K562 (cell line): ENCODE measurements around the gene KCNJ14. TPM values are rescaled to one million over a fixed set of nuclear protein-coding genes. Genes with fewer than 3 reads are reported as not detected.

ENCODE experiments used
- ATAC-seq: fragments of 200-7000 bp; cut with Tn5 transposase; 3 replicates; pipeline ENCODE4 v1.9.1; 2020; ENCODE audit warnings: moderate library complexity
- BruUV-seq: library from RNA; stranded (reverse); fragments of 400-500 nt; replicated peaks from 2 replicates; lab custom pipeline; 2021; lab: Mats Ljungman, UMichigan
- CTCF ChIA-PET: fragments of 300-600 bp; formaldehyde crosslinking; extraction: SDS; loops from one replicate; lab custom pipeline; 2021; ENCODE audit warnings: low intra/inter-chr PET ratio; lab: Yijun Ruan, JAX
- POLR2A ChIA-PET: fragments of 300-600, 350-650 bp; sonication (Branson Sonifier 250); formaldehyde crosslinking; extraction: SDS; loops from one replicate; lab custom pipeline; 2021; ENCODE audit warnings: antibody characterized with exemption, inconsistent platforms; lab: Yijun Ruan, JAX
- DNase-seq, 4 experiments: peaks; one replicate each; pipeline versions ENCODE4 v3.0.0 to v3.0.0-alpha.2; 2011 to 2018; ENCODE audit warnings: low spot score in 3 of 4, mixed read lengths in 3 of 4; ENCODE audit errors: extremely low read depth in 1 of 4
- FAIRE-seq: peaks from 2 replicates; lab custom pipeline; 2011; peaks lifted over from hg19 to GRCh38; lab: Jason Lieb, UNC
- H2AFZ ChIP-seq: 2 replicates; pipeline ENCODE4 v1.6.0; 2011; ENCODE audit warnings: low read depth, low read length, control low read depth, inconsistent platforms
- H3K27ac ChIP-seq: fragments of 200-600 bp; 3 replicates; pipeline ENCODE4 v1.8.0; 2011; ENCODE audit warnings: low read depth, mild to moderate bottlenecking, control low read depth, inconsistent platforms, low read length, moderate library complexity, mixed read lengths; ENCODE audit errors: extremely low read depth
- H3K27me3 ChIP-seq, 2 experiments: fragments of 300-600 bp in 1 of 2; 2 replicates in 1 of 2; 3 replicates in 1 of 2; pipeline versions ENCODE4 v1.6.0 to v1.8.0; 2011; ENCODE audit warnings: inconsistent platforms in 2 of 2, low read length in 2 of 2, mild to moderate bottlenecking in 1 of 2, mixed read lengths in 1 of 2, moderate library complexity in 1 of 2; ENCODE audit not compliant: control insufficient read depth in 2 of 2, insufficient read depth in 2 of 2
- H3K36me3 ChIP-seq: fragments of 300-600 bp; 3 replicates; pipeline ENCODE4 v1.8.0; 2011; ENCODE audit warnings: mild to moderate bottlenecking, low read length, inconsistent platforms; ENCODE audit not compliant: control insufficient read depth, insufficient read depth
- H3K4me1 ChIP-seq, 2 experiments: fragments of 200-600 bp in 1 of 2; replicated peaks in 1 of 2; 2 replicates in 1 of 2; 3 replicates in 1 of 2; pipeline versions ENCODE4 v1.5.1 to v1.8.0; 2011; ENCODE audit warnings: inconsistent platforms in 2 of 2, low read length in 2 of 2, mild to moderate bottlenecking in 1 of 2, mixed read lengths in 1 of 2, moderate library complexity in 1 of 2; ENCODE audit not compliant: control insufficient read depth in 2 of 2, insufficient read depth in 2 of 2
- H3K4me2 ChIP-seq: 2 replicates; pipeline ENCODE4 v1.6.1; 2011; ENCODE audit warnings: low read length, control low read depth, inconsistent platforms, mixed read lengths; ENCODE audit not compliant: insufficient read depth
- H3K4me3 ChIP-seq: fragments of 200-600 bp; sonication (generic), shearing (Covaris generic); 2 replicates; pipeline ENCODE4 v1.5.1; 2016; ENCODE audit warnings: control low read depth, inconsistent platforms
- H3K79me2 ChIP-seq: fragments of 200-600 bp; 3 replicates; pipeline ENCODE4 v1.8.0; 2011; ENCODE audit warnings: low read length, inconsistent platforms; ENCODE audit not compliant: control insufficient read depth, insufficient read depth
- H3K9ac ChIP-seq, 2 experiments: 2 replicates each; pipeline versions ENCODE4 v1.6.0 to v1.6.1; 2011; ENCODE audit warnings: low read depth in 2 of 2, low read length in 2 of 2, control low read depth in 1 of 2, inconsistent platforms in 1 of 2, mild to moderate bottlenecking in 1 of 2, mixed read lengths in 1 of 2; ENCODE audit not compliant: insufficient read depth in 1 of 2
- H3K9me1 ChIP-seq: one replicate; pipeline ENCODE4 v1.6.0; 2011; ENCODE audit warnings: inconsistent platforms, mild to moderate bottlenecking, low read length, moderate library complexity; ENCODE audit not compliant: control insufficient read depth, insufficient read depth
- H3K9me3 ChIP-seq: replicated peaks from 2 replicates; pipeline ENCODE4 v1.5.1; 2011; ENCODE audit warnings: low read depth, low read length, inconsistent platforms; ENCODE audit not compliant: control insufficient read depth, insufficient read depth
- H4K20me1 ChIP-seq: replicated peaks from 2 replicates; pipeline ENCODE4 v1.6.1; 2011; ENCODE audit warnings: low read length, inconsistent platforms, mixed read lengths; ENCODE audit not compliant: control insufficient read depth, insufficient read depth
- ARID1B ChIP-seq: fragments of 450-650 bp; IDR thresholded peaks from 2 replicates; pipeline ENCODE4 v1.6.1; 2016; ENCODE audit warnings: antibody characterized with exemption, mild to moderate bottlenecking, inconsistent platforms
- ATF1 ChIP-seq, 2 experiments: fragments of 450-650 bp in 1 of 2; IDR thresholded peaks; 2 replicates each; pipeline ENCODE4 v1.6.1; 2016; ENCODE audit warnings: missing compliant biosample characterization in 1 of 2, missing genetic modification characterization in 1 of 2
- BCOR ChIP-seq: fragments of 450-650 bp; IDR thresholded peaks from 2 replicates; pipeline ENCODE4 v1.6.1; 2016
- CCAR2 ChIP-seq: fragments of 200-400 bp; formaldehyde crosslinking; IDR thresholded peaks from 2 replicates; pipeline ENCODE4 v1.6.1; 2017; ENCODE audit warnings: mild to moderate bottlenecking, low read depth, low read length
- CCNT2 ChIP-seq: IDR thresholded peaks from 2 replicates; pipeline ENCODE4 v1.6.1; 2011; ENCODE audit warnings: borderline replicate concordance, low read depth, mild to moderate bottlenecking, moderate library complexity, mixed read lengths, low read length; ENCODE audit not compliant: insufficient read length; ENCODE audit errors: extremely low read depth
- EGR1 ChIP-seq: fragments of 450-650 bp; conservative IDR thresholded peaks from 2 replicates; pipeline ENCODE4 v1.6.1; 2017; ENCODE audit warnings: mild to moderate bottlenecking
- FOS ChIP-seq: IDR thresholded peaks from 3 replicates; pipeline ENCODE4 v1.6.1; 2011; ENCODE audit not compliant: insufficient read length; ENCODE audit errors: extremely low read depth
- GTF2E2 ChIP-seq: fragments of 200-800 bp; sonication (Bioruptor generic); IDR thresholded peaks from 2 replicates; pipeline ENCODE4 v1.6.1; 2016; ENCODE audit warnings: missing genetic modification characterization, missing compliant biosample characterization
- IRF2 ChIP-seq: sonication (generic); formaldehyde crosslinking; IDR thresholded peaks from 2 replicates; pipeline ENCODE4 v1.8.1; 2022; ENCODE audit warnings: mild to moderate bottlenecking, missing genetic modification reagents
- NFYB ChIP-seq: IDR thresholded peaks from 2 replicates; pipeline ENCODE4 v1.6.1; 2011; ENCODE audit warnings: mild to moderate bottlenecking, moderate library complexity; ENCODE audit not compliant: insufficient read length; ENCODE audit errors: extremely low read depth
- PHB ChIP-seq: fragments of 250-450 bp; sonication (Bioruptor Pico); IDR thresholded peaks from 2 replicates; pipeline ENCODE4 v1.5.0; 2021
- SAP30 ChIP-seq: fragments of 200-600 bp; sonication (generic); IDR thresholded peaks from 2 replicates; pipeline ENCODE4 v1.6.1; 2012; ENCODE audit warnings: borderline replicate concordance, low read depth, mild to moderate bottlenecking, moderate library complexity, low read length, control low read depth, inconsistent platforms; ENCODE audit not compliant: insufficient read depth, poor library complexity, severe bottlenecking
- SRSF3 ChIP-seq: fragments of 200-400 bp; formaldehyde crosslinking; IDR thresholded peaks from 2 replicates; pipeline ENCODE4 v1.6.1; 2016; ENCODE audit warnings: mild to moderate bottlenecking, low read length, moderate library complexity; ENCODE audit not compliant: insufficient read depth
- XRCC5 ChIP-seq: fragments of 200-400 bp; formaldehyde crosslinking; IDR thresholded peaks from 2 replicates; pipeline ENCODE4 v1.6.1; 2017; ENCODE audit warnings: low read depth, mild to moderate bottlenecking, low read length
- ZFP1 ChIP-seq: fragments of 450-650 bp; formaldehyde crosslinking; IDR thresholded peaks from 2 replicates; pipeline ENCODE4 v1.4.0; 2020; ENCODE audit warnings: mild to moderate bottlenecking, mixed read lengths
- ZNF444 ChIP-seq: fragments of 250-450 bp; sonication (Bioruptor Pico); IDR thresholded peaks from 2 replicates; pipeline ENCODE4 v1.4.0; 2020; ENCODE audit warnings: mild to moderate bottlenecking, moderate library complexity
- ZNF507 ChIP-seq: conservative IDR thresholded peaks from 2 replicates; pipeline ENCODE4 v1.6.1; 2017; ENCODE audit warnings: missing genetic modification characterization, missing compliant biosample characterization
- WGBS: fragments of 100-300 bp; shearing (Covaris generic); methylation state at CpG from one replicate; pipeline ENCODE4 v1.1.6; 2016; ENCODE audit warnings: low coverage, mixed read lengths; ENCODE audit not compliant: insufficient coverage; ENCODE audit errors: missing lambda C conversion rate; 5-methylcytosine and 5-hydroxymethylcytosine counted together
- in situ Hi-C: fragments of 300-500 bp; cut with MboI; formaldehyde crosslinking; loops from 4 replicates; pipeline ENCODE4 v1.15.0; 2018; ENCODE audit warnings: inconsistent platforms, mixed read lengths
- intact Hi-C: fragments of 100-400 bp; cut with micrococcal nuclease; formaldehyde crosslinking; loops from 2 replicates; pipeline ENCODE4 v1.14.2; 2022
- polyA plus RNA-seq, 8 experiments: library from polyadenylated mRNA; depleted of rRNA in 4 of 8; stranded (reverse) in 5 of 8; unstranded in 3 of 8; fragments of >200 nt; fragmentation: Nextera tagmentation in 2 of 8; fragmentation: Illumina TruSeq in 1 of 8; extraction: Ambion mirVana in 2 of 8; extraction: Trizol in 1 of 8; gene quantifications; 2 replicates each; pipeline versions ENCODE4 v1.2.1 to v1.2.3, GENCODE V29; 2011 to 2014; ENCODE audit warnings: inconsistent platforms in 1 of 8, missing spikeins in 1 of 8
- total RNA-seq, 7 experiments: library from RNA; depleted of rRNA in 6 of 7; stranded (reverse); fragments of >200 nt in 6 of 7; fragmentation: Illumina TruSeq in 2 of 7; extraction: Trizol in 2 of 7; gene quantifications; 2 replicates each; pipeline versions ENCODE4 v1.2.1 to v1.2.3, GENCODE V29; 2011 to 2021; ENCODE audit warnings: low replicate concordance in 1 of 7
- TF ChIP-seq, protein P1 (sequence below): fragments of 450-650 bp; IDR thresholded peaks from 2 replicates; pipeline ENCODE4 v1.6.1; 2016
- TF ChIP-seq, protein P2 (sequence below): fragments of 200-800 bp; sonication (Bioruptor generic); IDR thresholded peaks from 2 replicates; pipeline ENCODE4 v1.6.1; 2017; ENCODE audit warnings: missing genetic modification characterization, missing compliant biosample characterization
- TF ChIP-seq, protein P3 (sequence below): IDR thresholded peaks from 2 replicates; pipeline ENCODE4 v1.6.1; 2014; ENCODE audit warnings: antibody characterized with exemption

KCNJ14 gene
- total and polyA plus RNA-seq, 9 of the 15 experiments (the other 6 are each of a cell fraction or from before 2014, with no cell fraction given) = 0.15 to 1.6 (median 0.49) TPM

DNA sequence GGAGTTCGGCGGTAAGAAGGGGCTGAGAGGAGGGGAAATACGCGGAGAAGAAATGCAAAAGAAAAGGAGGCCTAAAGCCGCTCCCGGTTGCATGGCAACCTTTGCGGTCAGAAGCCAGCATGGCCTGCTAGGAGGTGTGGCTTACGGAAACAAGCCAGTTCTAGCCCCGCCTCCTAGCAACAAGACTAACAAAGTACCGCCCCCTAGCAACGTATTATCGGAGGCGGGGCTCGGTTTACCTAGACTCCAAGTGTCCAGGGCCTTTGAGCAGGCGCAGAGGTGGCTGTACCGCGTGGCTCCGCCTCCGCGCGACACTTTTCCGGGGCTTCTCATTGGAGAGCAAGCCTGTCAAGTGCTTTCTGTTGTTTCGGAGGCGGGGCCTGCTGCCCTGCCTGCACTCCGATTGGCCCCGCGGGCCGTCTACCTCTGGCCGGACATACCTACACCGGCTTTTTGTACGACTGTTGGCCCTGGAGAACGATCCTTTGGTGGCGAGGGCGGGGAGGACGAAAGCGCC, 13.5 kb downstream of the KCNJ14 start:
- H3K4me2 ChIP-seq = peak overlapping the region; percentile 79
- WGBS = under 1% methylated on average over 34 of the region's 36 CpGs
- intact Hi-C loops (loop anchor here (2.0 kb wide), 1 partner anchor 70 kb away; no protein-coding TSS in a partner anchor), in situ Hi-C loops (no loop called here)
- ChIA-PET POLR2A (interaction anchor here (1.0 kb wide), 1 partner anchor 21 kb away, joined by 3 read pairs; no protein-coding TSS in a partner anchor), CTCF (interaction anchor here (0.6 kb wide), 1 partner anchor 85 kb away, joined by 3 read pairs; no protein-coding TSS in a partner anchor)
- no peaks in the 10 kb centered on the region for H3K27me3 ChIP-seq
- H2AFZ ChIP-seq = peak overlapping the region; percentile 90
- H3K27ac ChIP-seq = peak overlapping the region; percentile 98
- peaks cover 3% of the 10 kb centered on the region for H3K9me1 ChIP-seq
- peaks cover 37% of the 10 kb centered on the region; the same call in 2 of the 3 replicates for H3K36me3 ChIP-seq
- H3K4me3 ChIP-seq = peak overlapping the region; percentile 91
- H3K9ac ChIP-seq = peak overlapping the region; percentile 96 to 98
- DNase-seq (peak; percentile 95 to 100 (median 97)), FAIRE-seq (peak; percentile 100), ATAC-seq (peak; percentile 97)
- peaks cover 16% of the 10 kb centered on the region for H3K79me2 ChIP-seq
- peaks cover 9% of the 10 kb centered on the region; the same call in 1 of the 2 replicates for H4K20me1 ChIP-seq
- BruUV-seq = no TSS peak
- no peaks in the 10 kb centered on the region for H3K9me3 ChIP-seq
- H3K4me1 ChIP-seq = peaks cover 7 to 24% of the 10 kb centered on the region in 2 experiments; a peak in 4 of 5 replicates
- TF ChIP-seq ATF1 (CRISPR knock-in tag; IDR thresholded peaks at IDR 0.05) (no peak), ATF1 (tag; IDR thresholded peaks at IDR 0.05) (peak; percentile 96), ZNF507 (no peak), BCOR (no peak), GTF2E2 (tag) (no peak), PHB (CRISPR knock-in tag) (no peak), ZFP1 (no peak), EGR1 (peak; percentile 72), SRSF3 (no peak), IRF2 (CRISPR knock-in tag) (no peak), CCNT2 (peak; percentile 15), SAP30 (peak; percentile 28), CCAR2 (no peak), XRCC5 (0 out of 2 replicates have a peak, but pooled peaks have one; percentile 37), ZNF444 (CRISPR knock-in tag) (no peak), FOS (peak; percentile 96), ARID1B (no peak), NFYB (peak; percentile 90)
- TF ChIP-seq, protein P1, sequence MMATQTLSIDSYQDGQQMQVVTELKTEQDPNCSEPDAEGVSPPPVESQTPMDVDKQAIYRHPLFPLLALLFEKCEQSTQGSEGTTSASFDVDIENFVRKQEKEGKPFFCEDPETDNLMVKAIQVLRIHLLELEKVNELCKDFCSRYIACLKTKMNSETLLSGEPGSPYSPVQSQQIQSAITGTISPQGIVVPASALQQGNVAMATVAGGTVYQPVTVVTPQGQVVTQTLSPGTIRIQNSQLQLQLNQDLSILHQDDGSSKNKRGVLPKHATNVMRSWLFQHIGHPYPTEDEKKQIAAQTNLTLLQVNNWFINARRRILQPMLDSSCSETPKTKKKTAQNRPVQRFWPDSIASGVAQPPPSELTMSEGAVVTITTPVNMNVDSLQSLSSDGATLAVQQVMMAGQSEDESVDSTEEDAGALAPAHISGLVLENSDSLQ = peak; percentile 100
- TF ChIP-seq, protein P2, sequence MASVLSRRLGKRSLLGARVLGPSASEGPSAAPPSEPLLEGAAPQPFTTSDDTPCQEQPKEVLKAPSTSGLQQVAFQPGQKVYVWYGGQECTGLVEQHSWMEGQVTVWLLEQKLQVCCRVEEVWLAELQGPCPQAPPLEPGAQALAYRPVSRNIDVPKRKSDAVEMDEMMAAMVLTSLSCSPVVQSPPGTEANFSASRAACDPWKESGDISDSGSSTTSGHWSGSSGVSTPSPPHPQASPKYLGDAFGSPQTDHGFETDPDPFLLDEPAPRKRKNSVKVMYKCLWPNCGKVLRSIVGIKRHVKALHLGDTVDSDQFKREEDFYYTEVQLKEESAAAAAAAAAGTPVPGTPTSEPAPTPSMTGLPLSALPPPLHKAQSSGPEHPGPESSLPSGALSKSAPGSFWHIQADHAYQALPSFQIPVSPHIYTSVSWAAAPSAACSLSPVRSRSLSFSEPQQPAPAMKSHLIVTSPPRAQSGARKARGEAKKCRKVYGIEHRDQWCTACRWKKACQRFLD (CRISPR knock-in tag) = no peak
- TF ChIP-seq, protein P3, sequence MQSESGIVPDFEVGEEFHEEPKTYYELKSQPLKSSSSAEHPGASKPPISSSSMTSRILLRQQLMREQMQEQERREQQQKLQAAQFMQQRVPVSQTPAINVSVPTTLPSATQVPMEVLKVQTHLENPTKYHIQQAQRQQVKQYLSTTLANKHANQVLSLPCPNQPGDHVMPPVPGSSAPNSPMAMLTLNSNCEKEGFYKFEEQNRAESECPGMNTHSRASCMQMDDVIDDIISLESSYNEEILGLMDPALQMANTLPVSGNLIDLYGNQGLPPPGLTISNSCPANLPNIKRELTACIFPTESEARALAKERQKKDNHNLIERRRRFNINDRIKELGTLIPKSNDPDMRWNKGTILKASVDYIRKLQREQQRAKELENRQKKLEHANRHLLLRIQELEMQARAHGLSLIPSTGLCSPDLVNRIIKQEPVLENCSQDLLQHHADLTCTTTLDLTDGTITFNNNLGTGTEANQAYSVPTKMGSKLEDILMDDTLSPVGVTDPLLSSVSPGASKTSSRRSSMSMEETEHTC = no peak
